Fibroblast of lung (primary cell): ENCODE measurements around the gene PHC2. TPM values are rescaled to one million over a fixed set of nuclear protein-coding genes. Genes with fewer than 3 reads are reported as not detected.

ENCODE experiments used
- DNase-seq, 2 donors: peaks; one replicate each; pipeline versions ENCODE4 v3.0.0 to v3.0.0-alpha.2; 2010; ENCODE audit warnings: low read depth in 2 of 2
- H2AFZ ChIP-seq: 2 replicates; pipeline ENCODE4 v1.5.1; 2012; ENCODE audit warnings: low read length, control low read depth, inconsistent platforms
- H3K27ac ChIP-seq: 2 replicates; pipeline ENCODE4 v1.5.1; 2011; ENCODE audit warnings: low read length, control low read depth; ENCODE audit not compliant: insufficient read depth
- H3K27me3 ChIP-seq: 2 replicates; pipeline ENCODE4 v1.5.1; 2011; ENCODE audit warnings: mild to moderate bottlenecking, low read length; ENCODE audit not compliant: control insufficient read depth, insufficient read depth
- H3K36me3 ChIP-seq: 2 replicates; pipeline ENCODE4 v1.5.1; 2011; ENCODE audit warnings: low read length; ENCODE audit not compliant: control insufficient read depth, insufficient read depth
- H3K4me1 ChIP-seq: 2 replicates; pipeline ENCODE4 v1.5.1; 2011; ENCODE audit warnings: low read length; ENCODE audit not compliant: control insufficient read depth, insufficient read depth; ENCODE audit errors: extremely low read depth
- H3K4me2 ChIP-seq: 2 replicates; pipeline ENCODE4 v1.5.1; 2011; ENCODE audit warnings: low read length, control low read depth; ENCODE audit not compliant: insufficient read depth; ENCODE audit errors: extremely low read depth
- H3K4me3 ChIP-seq, 4 experiments: fragments of 200-600 bp in 1 of 4; sonication (generic) in 1 of 4; replicated peaks in 1 of 4; 2 replicates each; pipeline ENCODE4 v1.5.1; 2011 to 2016; ENCODE audit warnings: low read length in 4 of 4, low read depth in 3 of 4, mild to moderate bottlenecking in 3 of 4, control low read depth in 2 of 4, inconsistent platforms in 1 of 4, mixed read lengths in 1 of 4; ENCODE audit not compliant: insufficient read depth in 1 of 4; ENCODE audit errors: control extremely low read depth in 1 of 4
- H3K79me2 ChIP-seq: 2 replicates; pipeline ENCODE4 v1.5.1; 2012; ENCODE audit warnings: mild to moderate bottlenecking, low read length, inconsistent platforms; ENCODE audit not compliant: control insufficient read depth, insufficient read depth
- H3K9ac ChIP-seq: 2 replicates; pipeline ENCODE4 v1.5.1; 2011; ENCODE audit warnings: mild to moderate bottlenecking, low read length, control low read depth; ENCODE audit not compliant: insufficient read depth
- H3K9me3 ChIP-seq: 2 replicates; pipeline ENCODE4 v1.5.1; 2012; ENCODE audit warnings: low read depth, low read length; ENCODE audit not compliant: control insufficient read depth, insufficient read depth
- H4K20me1 ChIP-seq: 2 replicates; pipeline ENCODE4 v1.5.1; 2011; ENCODE audit warnings: low read length; ENCODE audit not compliant: control insufficient read depth, insufficient read depth; ENCODE audit errors: extremely low read depth
- CTCF ChIP-seq, 2 donors: IDR thresholded peaks in 1 of 2; conservative IDR thresholded peaks in 1 of 2; 1 replicate in 1 of 2; 2 replicates in 1 of 2; pipeline ENCODE4 v1.5.1; 2011 to 2012; ENCODE audit warnings: low read length in 2 of 2, control low read depth in 1 of 2, inconsistent platforms in 1 of 2, low read depth in 1 of 2, mild to moderate bottlenecking in 1 of 2
- EZH2 ChIP-seq: IDR thresholded peaks from 2 replicates; pipeline ENCODE4 v1.5.1; 2012; ENCODE audit warnings: low read length, control low read depth, mild to moderate bottlenecking; ENCODE audit errors: missing control alignments
- polyA plus RNA-seq, 2 donors: library from polyadenylated mRNA; depleted of rRNA in 1 of 2; stranded (reverse) in 1 of 2; unstranded in 1 of 2; fragments of >200 nt; gene quantifications; 2 replicates each; pipeline ENCODE4 v1.2.1, GENCODE V29; 2011 to 2012; ENCODE audit warnings: missing spikeins in 1 of 2
- total RNA-seq: library from RNA; depleted of rRNA; stranded (reverse); fragments of >200 nt; gene quantifications from 2 replicates; pipeline ENCODE4 v1.2.1, GENCODE V29; 2014

PHC2 gene
- total and polyA plus RNA-seq, 2 donors (not counting 1 experiment from before 2014, with no cell fraction given): 62.6 to 75.8 TPM

- Histone ChIP-seq H4K20me1 (no peaks in the 10 kb centered on the region), H3K4me1 (peaks cover 16% of the 10 kb centered on the region), H3K9ac (no peak overlapping the region), H3K36me3 (no peaks in the 10 kb centered on the region), H3K4me3 (no peak overlapping the region), H3K27me3 (no peaks in the 10 kb centered on the region), H3K4me2 (no peak overlapping the region), H3K27ac (no peak overlapping the region), H2AFZ (no peak overlapping the region), H3K9me3 (no peaks in the 10 kb centered on the region), H3K79me2 (peaks cover 5% of the 10 kb centered on the region)
- TF ChIP-seq EZH2 (no peak), CTCF (conservative IDR thresholded peaks at IDR 0.05 in 1 of 2, IDR thresholded peaks at IDR 0.05 in 1 of 2; ENCODE audit: low read depth in 1 of 2, low read length in 2 of 2) (no peak)
- no peak for DNase-seq
Observed at GRCh38 chr1:33473900-33474299, 43.0 kb upstream of the PHC2 start.

GRCh38 chr1:33472269-33472980, 41.5 kb upstream of the PHC2 start, which contains the start of gene ZSCAN20:
TSS of gene ZSCAN20 (plus strand) at chr1:33472645. CDS start at chr1:33479289, 6,644 bp downstream.
- H3K27me3 ChIP-seq: no peaks in the 10 kb centered on the region
- peaks cover 16% of the 10 kb centered on the region for H3K4me1 ChIP-seq
- H2AFZ ChIP-seq: peak within 1 kb of the TSS; percentile 90
- H4K20me1 ChIP-seq: no peaks in the 10 kb centered on the region
- peak within 1 kb of the TSS; percentile 79 to 94 (median 85) for H3K4me3 ChIP-seq
- peak within 1 kb of the TSS; percentile 83 for H3K27ac ChIP-seq
- TF ChIP-seq CTCF (conservative IDR thresholded peaks at IDR 0.05 in 1 of 2, IDR thresholded peaks at IDR 0.05 in 1 of 2; ENCODE audit: low read depth in 1 of 2, low read length in 2 of 2) (no peak), EZH2 (no peak)
- H3K9ac ChIP-seq: peak within 1 kb of the TSS; percentile 80
- H3K9me3 ChIP-seq: no peaks in the 10 kb centered on the region
- H3K4me2 ChIP-seq: peak within 1 kb of the TSS; percentile 86
- peaks cover 5% of the 10 kb centered on the region for H3K79me2 ChIP-seq
- H3K36me3 ChIP-seq: no peaks in the 10 kb centered on the region
- peak; percentile 98 for DNase-seq

- H3K4me1 ChIP-seq: peaks cover 16% of the 10 kb centered on the region
- no peak overlapping the region for H2AFZ ChIP-seq
- no peaks in the 10 kb centered on the region for H3K9me3 ChIP-seq
- H4K20me1 ChIP-seq: no peaks in the 10 kb centered on the region
- no peak overlapping the region for H3K9ac ChIP-seq
- TF ChIP-seq CTCF (conservative IDR thresholded peaks at IDR 0.05 in 1 of 2, IDR thresholded peaks at IDR 0.05 in 1 of 2; ENCODE audit: low read depth in 1 of 2, low read length in 2 of 2): no peak
- no peak overlapping the region for H3K4me2 ChIP-seq
- no peaks in the 10 kb centered on the region for H3K27me3 ChIP-seq
- H3K27ac ChIP-seq: no peak overlapping the region
- H3K79me2 ChIP-seq: peaks cover 5% of the 10 kb centered on the region
- DNase-seq: no peak
- H3K36me3 ChIP-seq: no peaks in the 10 kb centered on the region
- no peak overlapping the region for H3K4me3 ChIP-seq
Observed at GRCh38 chr1:33471416-33471815, 40.5 kb upstream of the PHC2 start.
